ENCODE results near the gene SELENOS. TPM values are rescaled to one million over a fixed set of nuclear protein-coding genes. Genes with fewer than 3 reads are reported as not detected.
A peak's percentile ranks its signal among the peaks of the same experiment; 100 is the strongest.

SELENOS gene
- total and polyA plus RNA-seq, 4 donors: 32.6 to 79.8 (median 63.9) TPM

DNA sequence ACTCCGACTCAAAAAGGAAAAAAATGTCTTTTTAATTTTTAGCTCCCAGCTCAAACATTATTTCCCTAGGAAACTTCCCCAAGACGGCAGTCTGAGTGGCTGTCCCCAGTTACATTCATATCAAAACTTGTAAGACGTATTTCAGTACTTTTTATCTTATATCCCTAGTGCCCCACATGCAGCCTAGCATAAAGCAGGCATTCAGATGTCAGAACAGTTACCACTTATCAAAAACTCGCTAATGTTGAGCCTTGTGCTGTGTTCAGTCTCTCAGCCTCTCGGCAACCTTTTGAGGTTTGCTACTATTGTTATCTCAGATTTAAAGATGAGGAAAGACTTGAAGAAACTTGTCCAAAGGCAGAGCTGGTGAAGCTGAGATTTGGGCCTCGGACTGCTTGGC, 6.6 kb upstream of the SELENOS start:
- 77% methylated on average over 4 of the region's 6 CpGs for WGBS (ENCODE audit: insufficient coverage)
- DNase-seq (ENCODE audit: low read depth in 4 of 6, low spot score in 6 of 6): no peak
- Histone ChIP-seq H3K4me3 (ENCODE audit: low read depth, low read length) (no peak overlapping the region), H3K27ac (ENCODE audit: low read depth, low read length) (no peak overlapping the region), H3K36me3 (ENCODE audit: control insufficient read depth, insufficient read depth, low read length) (peaks cover 34% of the 10 kb centered on the region), H3K27me3 (ENCODE audit: control insufficient read depth, insufficient read depth, low read length) (no peaks in the 10 kb centered on the region), H3K9me3 (ENCODE audit: control insufficient read depth, insufficient read depth, low read length) (no peaks in the 10 kb centered on the region), H3K4me1 (ENCODE audit: control insufficient read depth, insufficient read depth, low read length) (no peaks in the 10 kb centered on the region)

GRCh38 chr15:101280007-101280406, 2.7 kb upstream of the SELENOS start:
- WGBS (ENCODE audit: insufficient coverage): 100% methylated on average over 1 of the region's 2 CpGs
- peaks cover 27% of the 10 kb centered on the region for H3K36me3 ChIP-seq (ENCODE audit: control insufficient read depth, insufficient read depth, low read length)

GRCh38 chr15:101277943-101278564, 769 bp upstream of the SELENOS start:
- H3K36me3 ChIP-seq (ENCODE audit: control insufficient read depth, insufficient read depth, low read length): peaks cover 27% of the 10 kb centered on the region

More at GRCh38 chr15:101280007-101280406, 2.7 kb upstream of the SELENOS start:
- Histone ChIP-seq H3K27ac (ENCODE audit: low read depth, low read length) (no peak overlapping the region), H3K27me3 (ENCODE audit: control insufficient read depth, insufficient read depth, low read length) (no peaks in the 10 kb centered on the region), H3K4me3 (ENCODE audit: low read depth, low read length) (no peak overlapping the region), H3K4me1 (ENCODE audit: control insufficient read depth, insufficient read depth, low read length) (peaks cover 17% of the 10 kb centered on the region), H3K9me3 (ENCODE audit: control insufficient read depth, insufficient read depth, low read length) (no peaks in the 10 kb centered on the region)
- no peak for DNase-seq (ENCODE audit: low read depth in 4 of 6, low spot score in 6 of 6)

DNA sequence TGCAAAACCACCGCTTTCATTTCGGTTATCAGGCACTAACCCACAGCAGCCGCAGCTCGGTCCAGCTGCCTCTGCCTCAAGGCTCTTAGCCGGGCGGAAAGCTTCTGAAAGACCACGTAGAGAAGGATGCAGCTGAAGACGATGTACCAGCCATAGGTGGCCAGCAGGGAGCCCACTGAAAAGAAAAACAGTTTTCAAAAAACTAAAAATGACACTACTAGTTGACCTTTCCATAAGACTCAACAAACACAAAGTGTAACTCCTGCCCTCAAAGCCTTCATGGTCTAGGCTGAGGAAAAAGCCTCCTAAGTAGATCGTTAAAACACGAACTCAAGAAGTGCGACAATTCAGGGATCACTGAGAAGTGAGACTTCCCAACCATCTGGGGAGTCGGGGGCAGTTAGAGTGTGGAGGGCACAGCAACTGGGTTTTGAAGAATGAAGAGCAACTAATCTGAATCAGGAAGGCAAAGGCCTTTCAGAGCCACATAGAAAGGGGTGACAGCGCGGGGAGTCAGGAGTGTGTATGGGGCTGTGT, 716 bp downstream of the SELENOS start:
- Histone ChIP-seq H3K9me3 (ENCODE audit: control insufficient read depth, insufficient read depth, low read length) (no peaks in the 10 kb centered on the region), H3K4me1 (ENCODE audit: control insufficient read depth, insufficient read depth, low read length) (peaks cover 17% of the 10 kb centered on the region), H3K36me3 (ENCODE audit: control insufficient read depth, insufficient read depth, low read length) (peaks cover 37% of the 10 kb centered on the region), H3K4me3 (ENCODE audit: low read depth, low read length) (peak overlapping the region; percentile 87), H3K27ac (ENCODE audit: low read depth, low read length) (peak overlapping the region; percentile 84), H3K27me3 (ENCODE audit: control insufficient read depth, insufficient read depth, low read length) (no peaks in the 10 kb centered on the region)
- 11% methylated on average over 13 of the region's 14 CpGs for WGBS (ENCODE audit: insufficient coverage)
- DNase-seq (ENCODE audit: low read depth in 4 of 6, low spot score in 6 of 6): no peak

More at GRCh38 chr15:101277943-101278564, 769 bp upstream of the SELENOS start:
- peak overlapping the region; percentile 46 for H3K4me3 ChIP-seq (ENCODE audit: low read depth, low read length)
- peaks cover 17% of the 10 kb centered on the region for H3K4me1 ChIP-seq (ENCODE audit: control insufficient read depth, insufficient read depth, low read length)
- peak overlapping the region; percentile 10 for H3K27ac ChIP-seq (ENCODE audit: low read depth, low read length)
- WGBS (ENCODE audit: insufficient coverage): 76% methylated on average over 6 of the region's 12 CpGs
- no peaks in the 10 kb centered on the region for H3K27me3 ChIP-seq (ENCODE audit: control insufficient read depth, insufficient read depth, low read length)
- no peak for DNase-seq (ENCODE audit: low read depth in 4 of 6, low spot score in 6 of 6)
- no peaks in the 10 kb centered on the region for H3K9me3 ChIP-seq (ENCODE audit: control insufficient read depth, insufficient read depth, low read length)

DNA sequence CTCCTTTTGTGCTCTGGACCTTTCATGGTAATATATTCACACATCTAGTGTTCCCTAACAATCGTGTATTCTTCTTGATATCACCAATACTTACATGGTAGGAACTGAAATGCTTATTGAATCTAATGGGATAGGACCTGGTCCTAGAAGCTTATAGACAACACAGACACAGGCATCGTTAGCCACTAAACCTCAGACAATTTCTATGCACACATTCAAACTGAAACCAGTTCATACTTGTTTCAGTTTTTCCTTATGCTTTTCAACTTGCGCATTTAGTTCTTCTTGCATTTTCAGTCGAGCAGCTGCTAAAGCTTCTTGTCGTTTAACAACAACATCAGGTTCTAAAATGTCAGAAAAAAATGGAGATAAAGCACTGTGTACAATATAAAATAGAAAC, 2.3 kb downstream of the SELENOS start:
- DNase-seq (ENCODE audit: low read depth in 4 of 6, low spot score in 6 of 6): no peak
- Histone ChIP-seq H3K4me1 (ENCODE audit: control insufficient read depth, insufficient read depth, low read length) (peaks cover 17% of the 10 kb centered on the region), H3K27me3 (ENCODE audit: control insufficient read depth, insufficient read depth, low read length) (no peaks in the 10 kb centered on the region), H3K36me3 (ENCODE audit: control insufficient read depth, insufficient read depth, low read length) (peaks cover 39% of the 10 kb centered on the region), H3K9me3 (ENCODE audit: control insufficient read depth, insufficient read depth, low read length) (no peaks in the 10 kb centered on the region), H3K4me3 (ENCODE audit: low read depth, low read length) (no peak overlapping the region), H3K27ac (ENCODE audit: low read depth, low read length) (no peak overlapping the region)
- 100% methylated on average over 2 of the region's 5 CpGs for WGBS (ENCODE audit: insufficient coverage)

- Histone ChIP-seq H3K27ac (ENCODE audit: low read depth, low read length) (no peak overlapping the region), H3K36me3 (ENCODE audit: control insufficient read depth, insufficient read depth, low read length) (peaks cover 48% of the 10 kb centered on the region), H3K4me1 (ENCODE audit: control insufficient read depth, insufficient read depth, low read length) (peaks cover 17% of the 10 kb centered on the region), H3K27me3 (ENCODE audit: control insufficient read depth, insufficient read depth, low read length) (no peaks in the 10 kb centered on the region), H3K4me3 (ENCODE audit: low read depth, low read length) (no peak overlapping the region), H3K9me3 (ENCODE audit: control insufficient read depth, insufficient read depth, low read length) (no peaks in the 10 kb centered on the region)
- DNase-seq (ENCODE audit: low read depth in 4 of 6, low spot score in 6 of 6): no peak
- 88% methylated on average over 5 of the region's 5 CpGs for WGBS (ENCODE audit: insufficient coverage)
Measured at GRCh38 chr15:101273534-101273933, 3.8 kb downstream of the SELENOS start.

DNA sequence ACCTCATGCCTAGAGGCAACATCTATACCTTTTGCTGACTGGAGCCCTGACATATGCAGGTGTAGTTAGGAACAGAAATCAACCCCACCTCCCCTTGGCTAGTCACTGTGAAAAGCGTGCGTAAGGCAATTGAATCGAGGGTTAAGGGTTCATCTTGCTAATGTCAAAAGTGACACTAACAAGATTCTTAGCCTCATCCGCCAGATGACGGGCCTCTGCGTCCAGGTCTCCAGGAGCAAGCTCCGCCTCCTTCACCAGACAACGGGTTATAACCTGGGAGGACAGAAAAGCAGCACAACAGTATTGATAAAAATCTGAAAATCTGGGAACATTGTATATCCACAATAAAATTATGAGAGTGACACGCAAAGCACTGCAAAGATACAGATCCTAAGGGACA, 4.7 kb downstream of the SELENOS start:
- Histone ChIP-seq H3K36me3 (ENCODE audit: control insufficient read depth, insufficient read depth, low read length) (peaks cover 48% of the 10 kb centered on the region), H3K9me3 (ENCODE audit: control insufficient read depth, insufficient read depth, low read length) (no peaks in the 10 kb centered on the region), H3K4me1 (ENCODE audit: control insufficient read depth, insufficient read depth, low read length) (peaks cover 12% of the 10 kb centered on the region), H3K27ac (ENCODE audit: low read depth, low read length) (no peak overlapping the region), H3K4me3 (ENCODE audit: low read depth, low read length) (no peak overlapping the region), H3K27me3 (ENCODE audit: control insufficient read depth, insufficient read depth, low read length) (no peaks in the 10 kb centered on the region)
- DNase-seq (ENCODE audit: low read depth in 4 of 6, low spot score in 6 of 6): no peak
- 95% methylated on average over 3 of the region's 9 CpGs for WGBS (ENCODE audit: insufficient coverage)

GRCh38 chr15:101269479-101270223, 7.6 kb downstream of the SELENOS start:
- Histone ChIP-seq H3K9me3 (ENCODE audit: control insufficient read depth, insufficient read depth, low read length) (no peaks in the 10 kb centered on the region), H3K27me3 (ENCODE audit: control insufficient read depth, insufficient read depth, low read length) (no peaks in the 10 kb centered on the region), H3K4me1 (ENCODE audit: control insufficient read depth, insufficient read depth, low read length) (no peaks in the 10 kb centered on the region), H3K27ac (ENCODE audit: low read depth, low read length) (no peak overlapping the region), H3K4me3 (ENCODE audit: low read depth, low read length) (no peak overlapping the region), H3K36me3 (ENCODE audit: control insufficient read depth, insufficient read depth, low read length) (peaks cover 51% of the 10 kb centered on the region)
- 86% methylated on average over 14 of the region's 16 CpGs for WGBS (ENCODE audit: insufficient coverage)
- no peak for DNase-seq (ENCODE audit: low read depth in 4 of 6, low spot score in 6 of 6)

GRCh38 chr15:101267320-101268104, 9.8 kb downstream of the SELENOS start:
- DNase-seq (ENCODE audit: low read depth in 4 of 6, low spot score in 6 of 6): no peak
- Histone ChIP-seq H3K4me3 (ENCODE audit: low read depth, low read length) (no peak overlapping the region), H3K9me3 (ENCODE audit: control insufficient read depth, insufficient read depth, low read length) (no peaks in the 10 kb centered on the region), H3K27me3 (ENCODE audit: control insufficient read depth, insufficient read depth, low read length) (no peaks in the 10 kb centered on the region), H3K27ac (ENCODE audit: low read depth, low read length) (no peak overlapping the region), H3K4me1 (ENCODE audit: control insufficient read depth, insufficient read depth, low read length) (no peaks in the 10 kb centered on the region), H3K36me3 (ENCODE audit: control insufficient read depth, insufficient read depth, low read length) (peaks cover 31% of the 10 kb centered on the region)
- WGBS (ENCODE audit: insufficient coverage): 71% methylated on average over 18 of the region's 18 CpGs
